ENCODE results near the gene RPS27L. TPM values are rescaled to one million over a fixed set of nuclear protein-coding genes. Genes with fewer than 3 reads are reported as not detected.
A peak's percentile ranks its signal among the peaks of the same experiment; 100 is the strongest.

Gene RPS27L
- total and polyA plus RNA-seq, 9 of the 15 experiments (the other 6 are each of a cell fraction or from before 2014, with no cell fraction given), result 72.2 to 382 (median 116) TPM

- BruUV-seq (replicated peaks), result no TSS peak
- no peak overlapping the region for H3K4me3 ChIP-seq
- no peak for TF ChIP-seq TEAD4 (IDR thresholded peaks at IDR 0.05; ENCODE audit: low read length)
- no peak for TF ChIP-seq TEAD4 (CRISPR knock-in tag; IDR thresholded peaks at IDR 0.05; ENCODE audit: borderline replicate concordance)
- TF ChIP-seq CEBPB (tag; IDR thresholded peaks at IDR 0.05), result peak; percentile 29
- H3K36me3 ChIP-seq (ENCODE audit: control insufficient read depth, insufficient read depth, low read length), result no peaks in the 10 kb centered on the region
- H3K27ac ChIP-seq (ENCODE audit: extremely low read depth, low read depth, low read length), result no peak overlapping the region
- no peaks in the 10 kb centered on the region for H3K27me3 ChIP-seq (ENCODE audit: control insufficient read depth in 2 of 2, insufficient read depth in 2 of 2, low read length in 2 of 2)
- FAIRE-seq (no peak), DNase-seq (ENCODE audit: extremely low read depth in 1 of 4, low spot score in 3 of 4) (no peak), ATAC-seq (no peak)
- POLR2A ChIA-PET, result interaction anchor here (1.0 to 3.1 kb wide), 3 partner anchors 9 to 134 kb away, joined by 3 to 22 read pairs (median 3); no protein-coding TSS in a partner anchor
- H3K9me1 ChIP-seq (ENCODE audit: control insufficient read depth, insufficient read depth, low read length), result no peaks in the 10 kb centered on the region
- no peak overlapping the region for H3K9ac ChIP-seq (ENCODE audit: insufficient read depth in 1 of 2, low read depth in 2 of 2, low read length in 2 of 2)
- peaks cover 0 to 10% of the 10 kb centered on the region in 2 experiments; a peak in 2 of 5 replicates for H3K4me1 ChIP-seq (replicated peaks in 1 of 2; ENCODE audit: control insufficient read depth in 2 of 2, insufficient read depth in 2 of 2, low read length in 2 of 2)
- H3K9me3 ChIP-seq (replicated peaks; ENCODE audit: control insufficient read depth, insufficient read depth, low read depth, low read length), result no peaks in the 10 kb centered on the region
- 74% methylated on average over 2 of the region's 2 CpGs for WGBS (ENCODE audit: insufficient coverage, low coverage, missing lambda C conversion rate)
- in situ Hi-C loops (cut with MboI) (no loop called here), intact Hi-C loops (cut with micrococcal nuclease) (no loop called here)
- no peak overlapping the region for H2AFZ ChIP-seq (ENCODE audit: low read depth, low read length)
- no peak overlapping the region for H3K4me2 ChIP-seq (ENCODE audit: insufficient read depth, low read length)
- CTCF ChIA-PET (ENCODE audit: low intra/inter-chr PET ratio), result no interaction called here
- H3K79me2 ChIP-seq (ENCODE audit: control insufficient read depth, insufficient read depth, low read length), result peaks cover 17% of the 10 kb centered on the region
- H4K20me1 ChIP-seq (replicated peaks; ENCODE audit: control insufficient read depth, insufficient read depth, low read length), result no peaks in the 10 kb centered on the region
Measured at GRCh38 chr15:63186065-63186464, 28.8 kb upstream of the RPS27L start.

GRCh38 chr15:63185206-63185605 lies 27.9 kb upstream of the RPS27L start:
- Histone ChIP-seq H2AFZ (ENCODE audit: low read depth, low read length) (no peak overlapping the region), H3K4me2 (ENCODE audit: insufficient read depth, low read length) (no peak overlapping the region), H3K9me3 (replicated peaks; ENCODE audit: control insufficient read depth, insufficient read depth, low read depth, low read length) (no peaks in the 10 kb centered on the region), H3K79me2 (ENCODE audit: control insufficient read depth, insufficient read depth, low read length) (peaks cover 8% of the 10 kb centered on the region), H3K27ac (ENCODE audit: extremely low read depth, low read depth, low read length) (no peak overlapping the region), H3K27me3 (ENCODE audit: control insufficient read depth in 2 of 2, insufficient read depth in 2 of 2, low read length in 2 of 2) (no peaks in the 10 kb centered on the region), H4K20me1 (replicated peaks; ENCODE audit: control insufficient read depth, insufficient read depth, low read length) (no peaks in the 10 kb centered on the region), H3K9ac (ENCODE audit: insufficient read depth in 1 of 2, low read depth in 2 of 2, low read length in 2 of 2) (no peak overlapping the region), H3K4me3 (no peak overlapping the region), H3K36me3 (ENCODE audit: control insufficient read depth, insufficient read depth, low read length) (no peaks in the 10 kb centered on the region), H3K9me1 (ENCODE audit: control insufficient read depth, insufficient read depth, low read length) (no peaks in the 10 kb centered on the region), H3K4me1 (replicated peaks in 1 of 2; ENCODE audit: control insufficient read depth in 2 of 2, insufficient read depth in 2 of 2, low read length in 2 of 2) (peaks cover 0 to 10% of the 10 kb centered on the region in 2 experiments; a peak in 2 of 5 replicates)
- ChIA-PET CTCF (ENCODE audit: low intra/inter-chr PET ratio) (no interaction called here), POLR2A (interaction anchor here (1.0 to 3.1 kb wide), 4 partner anchors 10 to 402 kb away, joined by 3 to 22 read pairs (median 4); no protein-coding TSS in a partner anchor)
- in situ Hi-C loops (cut with MboI) (no loop called here), intact Hi-C loops (cut with micrococcal nuclease) (no loop called here)
- ATAC-seq (no peak), DNase-seq (ENCODE audit: extremely low read depth in 1 of 4, low spot score in 3 of 4) (no peak), FAIRE-seq (no peak)
- BruUV-seq (replicated peaks), result no TSS peak
- 4% methylated on average over 2 of the region's 2 CpGs for WGBS (ENCODE audit: insufficient coverage, low coverage, missing lambda C conversion rate)
- TF ChIP-seq PTTG1 (tag; IDR thresholded peaks at IDR 0.05; ENCODE audit: low read depth), result no peak
- no peak for TF ChIP-seq TAF7 (tag; IDR thresholded peaks at IDR 0.05)
- TF ChIP-seq VEZF1 (CRISPR knock-in tag; IDR thresholded peaks at IDR 0.05), result no peak
- no peak for TF ChIP-seq NFE2L1 (tag; IDR thresholded peaks at IDR 0.05; ENCODE audit: borderline replicate concordance, low read depth)
- TF ChIP-seq SRSF3 (IDR thresholded peaks at IDR 0.05; ENCODE audit: insufficient read depth, low read length), result no peak
- 0 out of 2 replicates have a peak, but pooled peaks have one; percentile 23 for TF ChIP-seq CBFA2T3 (IDR thresholded peaks at IDR 0.05)
- 0 out of 2 replicates have a peak, but pooled peaks have one; percentile 17 for TF ChIP-seq MAFG (tag; conservative IDR thresholded peaks at IDR 0.05)
- TF ChIP-seq HDAC1 (IDR thresholded peaks at IDR 0.05), result no peak
- TF ChIP-seq ZNF354B (CRISPR knock-in tag; IDR thresholded peaks at IDR 0.05), result no peak
- peak; percentile 67 for TF ChIP-seq ZNF316 (IDR thresholded peaks at IDR 0.05)
- TF ChIP-seq C11orf30 (IDR thresholded peaks at IDR 0.05; ENCODE audit: low read depth), result peak; percentile 43; the same call in 1 of the 2 replicates
- no peak for TF ChIP-seq ZFP36 (IDR thresholded peaks at IDR 0.05; ENCODE audit: low read depth, low read length, partially characterized antibody)
- 0 out of 2 replicates have a peak, but pooled peaks have one; percentile 19 for TF ChIP-seq FOSL1 (tag; conservative IDR thresholded peaks at IDR 0.05)
- no peak for TF ChIP-seq IRF2 (CRISPR knock-in tag; IDR thresholded peaks at IDR 0.05)
- peak; percentile 63 for TF ChIP-seq NFIC (IDR thresholded peaks at IDR 0.05)

Data from K562 (cell line).